Measurements from ENCODE around the gene LRRC47. TPM values are rescaled to one million over a fixed set of nuclear protein-coding genes. Genes with fewer than 3 reads are reported as not detected.
A peak's percentile ranks its signal among the peaks of the same experiment; 100 is the strongest.

The LRRC47 gene
- 10 to 100 TPM; 61.9 to 63.4 (median 62.5) TPM for polyA plus RNA-seq (ENCODE audit: insufficient read length in 3 of 3)

DNA sequence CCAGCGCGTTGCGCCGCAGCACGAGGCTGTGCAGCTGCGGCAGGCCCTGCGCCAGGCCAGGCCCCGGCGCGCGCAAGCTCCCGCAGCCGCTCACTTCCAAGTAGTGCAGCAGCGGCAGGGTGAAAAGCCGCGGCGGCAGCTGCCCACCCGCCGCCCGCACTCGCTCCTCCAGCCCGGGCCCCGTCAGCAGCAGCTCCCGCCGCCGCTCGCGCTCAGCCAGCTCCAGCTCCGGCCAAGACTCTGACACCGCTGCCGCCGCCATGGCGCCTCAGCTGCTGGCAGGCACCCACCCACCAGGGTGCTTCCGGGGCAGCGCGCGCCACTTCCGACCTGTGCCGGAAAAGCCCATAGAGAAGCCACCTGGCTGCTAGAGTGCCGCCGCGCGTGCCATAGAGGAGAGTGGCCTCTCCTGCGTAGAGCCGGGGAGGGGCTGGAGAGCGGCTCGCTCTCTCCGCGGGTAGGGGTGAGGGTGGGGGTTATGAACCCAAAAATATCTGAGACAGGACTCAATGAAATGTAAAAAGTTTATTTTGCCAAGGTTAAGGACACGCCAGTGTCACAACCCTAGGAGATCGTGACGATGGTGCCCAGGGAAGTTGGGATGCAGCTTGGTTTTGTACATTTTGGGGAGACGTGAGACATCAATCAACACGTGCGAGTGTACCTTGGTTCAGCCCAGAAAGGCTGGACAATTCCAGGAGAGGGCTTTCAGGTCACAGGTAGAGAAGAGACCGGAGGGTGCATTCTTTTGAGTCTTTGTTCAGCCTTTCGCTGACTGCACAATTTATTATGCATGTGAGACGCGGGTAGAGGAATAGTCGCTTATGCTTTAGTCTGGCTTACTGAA, at the start of gene LRRC47:
Gene LRRC47, minus strand, starts transcription at position 284 of the 847 bp plus-strand sequence. Its CDS starts 22 bp downstream, at position 262.
- DNase-seq (ENCODE audit: low read depth in 3 of 3, low spot score in 2 of 3): peak in 2 of 3 donors; percentile 73 to 84

DNA sequence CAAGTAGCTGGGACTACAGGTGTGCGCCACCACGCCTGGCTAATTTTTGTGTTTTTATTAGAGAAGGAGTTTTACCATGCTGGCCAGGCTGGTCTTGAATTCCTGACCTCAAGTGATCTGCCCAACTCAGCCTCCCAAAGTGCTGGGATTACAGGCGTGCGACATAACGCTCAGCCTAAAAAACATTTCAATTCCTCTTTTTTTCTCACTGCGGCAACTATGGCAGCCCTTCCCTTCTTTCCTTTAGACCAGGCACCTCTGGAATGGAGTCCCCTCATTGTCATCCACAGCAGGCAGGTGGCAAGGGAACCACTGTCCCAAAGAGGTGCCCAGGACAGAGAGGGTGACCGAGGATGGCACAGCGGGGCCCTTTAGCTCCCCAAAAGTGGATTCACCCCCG, 46.6 kb upstream of the LRRC47 start:
- DNase-seq (ENCODE audit: low read depth in 3 of 3, low spot score in 2 of 3): no peak

DNA sequence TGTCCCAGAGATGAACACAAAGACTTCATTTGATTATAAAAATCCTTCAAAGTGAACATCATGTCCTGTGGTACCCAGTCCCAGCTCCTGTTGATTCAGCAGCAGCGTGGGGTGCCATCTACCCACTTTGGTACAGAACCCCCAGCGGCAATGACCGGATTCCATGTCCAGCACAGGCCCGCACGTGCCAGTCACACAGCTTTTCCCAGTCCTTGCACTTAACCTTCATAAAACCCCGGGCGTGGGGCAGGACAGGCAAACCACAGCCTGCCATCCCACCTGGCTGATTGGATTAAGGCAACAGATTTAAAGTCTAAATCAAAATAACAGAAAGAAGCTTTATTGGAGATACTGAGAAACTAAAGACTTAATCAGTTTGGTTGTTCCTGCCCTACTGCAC, 45.2 kb upstream of the LRRC47 start:
- DNase-seq (ENCODE audit: low read depth in 3 of 3, low spot score in 2 of 3): no peak

DNA sequence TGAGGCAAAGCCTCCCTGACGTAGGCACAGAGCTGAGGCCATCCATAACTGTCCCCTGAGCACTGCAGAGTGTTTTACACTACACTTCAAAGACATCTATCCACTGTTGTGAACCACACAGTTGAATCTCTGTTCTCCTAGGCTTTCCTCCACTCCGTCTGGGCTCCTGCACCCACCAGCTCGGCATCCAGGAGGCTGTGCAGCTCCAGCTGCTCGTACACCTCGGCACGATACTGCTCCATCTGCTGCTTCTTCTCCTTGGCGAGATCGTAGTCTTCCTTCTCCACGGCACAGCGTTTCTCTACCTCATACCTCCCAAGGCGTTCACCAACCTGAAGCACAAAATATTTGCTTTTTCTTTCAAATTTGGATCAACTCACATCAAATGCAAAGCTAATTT, 42.5 kb upstream of the LRRC47 start:
- no peak for DNase-seq (ENCODE audit: low read depth in 3 of 3, low spot score in 2 of 3)

DNA sequence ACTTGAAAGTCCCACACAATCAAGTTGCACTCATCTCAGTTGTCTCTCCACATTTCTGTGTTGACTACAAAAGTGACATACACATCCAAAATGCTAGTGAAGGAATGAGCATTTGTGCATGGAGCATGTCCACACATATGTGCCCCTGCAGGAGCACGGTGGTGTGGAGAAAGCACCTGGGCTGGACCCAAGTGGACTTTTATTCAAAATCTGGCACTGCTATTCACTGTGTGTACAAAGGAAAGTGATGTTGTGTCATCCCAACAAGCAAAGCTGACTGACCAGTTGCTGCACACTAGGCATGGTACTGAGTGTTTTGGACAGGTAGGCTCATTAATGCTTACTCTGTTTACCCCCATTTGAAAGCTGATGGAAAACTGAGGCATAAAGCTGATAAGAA, 41.4 kb upstream of the LRRC47 start:
- DNase-seq (ENCODE audit: low read depth in 3 of 3, low spot score in 2 of 3): no peak

DNA sequence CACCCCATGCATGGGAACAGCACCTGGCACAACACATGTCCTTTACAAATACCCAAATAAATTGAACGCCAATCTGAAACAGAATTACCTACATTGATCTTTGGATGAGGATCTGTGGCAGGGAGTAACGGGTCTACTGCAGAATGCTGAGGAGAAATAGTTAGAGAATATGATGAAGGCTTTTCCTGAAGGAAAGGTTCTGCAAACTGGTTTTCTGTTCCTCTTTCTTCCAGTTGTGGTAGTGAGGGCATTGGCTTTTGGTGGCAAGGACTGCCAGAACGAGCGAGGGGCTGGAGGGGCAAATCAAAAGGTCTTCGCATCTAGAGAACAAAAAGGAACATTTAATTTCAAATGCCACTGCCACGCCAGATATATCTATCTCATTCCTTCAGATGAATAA, 40.9 kb upstream of the LRRC47 start:
- DNase-seq (ENCODE audit: low read depth in 3 of 3, low spot score in 2 of 3): no peak

DNA sequence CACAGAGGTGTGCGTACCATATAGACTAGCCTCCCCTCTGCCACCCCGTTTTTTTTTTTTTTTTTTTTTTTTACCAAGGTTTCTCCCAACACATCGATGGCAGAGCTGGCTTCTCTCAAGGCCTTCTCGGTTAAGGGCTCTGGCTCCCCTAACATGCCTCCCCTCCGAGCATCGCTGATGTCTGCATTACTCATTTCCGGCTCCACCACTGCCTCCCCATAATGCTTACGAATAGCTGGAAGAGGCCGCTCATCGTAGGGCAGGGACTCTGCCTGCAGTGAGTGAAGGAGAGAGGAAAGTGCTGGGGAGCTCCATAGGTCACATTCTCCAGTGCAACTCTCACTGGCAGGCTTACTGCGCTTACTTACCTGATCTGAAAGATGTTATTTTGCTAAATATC, 40.1 kb upstream of the LRRC47 start:
- DNase-seq (ENCODE audit: low read depth in 3 of 3, low spot score in 2 of 3): no peak

DNA sequence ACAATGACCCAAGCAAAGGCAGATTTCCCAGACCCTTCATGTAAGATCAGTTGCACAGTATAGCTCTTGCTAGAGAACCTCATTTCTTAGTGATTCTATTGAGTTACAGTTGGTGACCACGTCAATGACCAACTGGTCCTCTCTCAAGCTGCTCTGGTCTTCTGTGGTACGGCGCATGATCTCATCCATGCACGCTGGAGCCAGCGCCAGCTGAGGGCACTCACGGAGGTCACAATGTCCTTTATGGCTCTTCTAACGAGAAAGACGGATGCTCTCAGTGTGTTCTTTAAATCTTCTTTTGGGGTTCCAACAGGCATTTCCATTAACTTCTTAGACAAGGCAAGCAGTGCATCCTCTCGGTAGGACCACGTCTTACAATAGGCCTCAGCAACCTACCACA, 38.4 kb upstream of the LRRC47 start:
- DNase-seq (ENCODE audit: low read depth in 3 of 3, low spot score in 2 of 3): no peak

DNA sequence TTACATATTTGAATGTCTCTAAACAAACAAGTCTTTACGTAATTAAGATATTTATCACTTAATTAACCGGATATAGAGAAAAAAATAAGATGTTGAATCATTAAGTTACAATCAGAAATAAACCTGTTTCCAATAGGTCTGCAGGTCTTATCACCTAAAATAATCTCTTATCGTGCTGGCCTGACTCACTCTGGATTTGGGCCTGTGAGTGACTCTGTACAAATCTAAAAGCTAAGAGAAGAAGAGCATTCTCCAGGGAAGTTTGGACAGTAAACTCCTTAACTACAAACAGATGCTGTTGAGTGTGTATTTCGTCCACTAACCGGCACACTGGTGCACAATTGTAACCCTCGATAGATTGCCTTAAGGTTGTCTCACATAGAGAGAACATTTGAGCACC, 35.4 kb upstream of the LRRC47 start:
- DNase-seq (ENCODE audit: low read depth in 3 of 3, low spot score in 2 of 3): no peak

DNA sequence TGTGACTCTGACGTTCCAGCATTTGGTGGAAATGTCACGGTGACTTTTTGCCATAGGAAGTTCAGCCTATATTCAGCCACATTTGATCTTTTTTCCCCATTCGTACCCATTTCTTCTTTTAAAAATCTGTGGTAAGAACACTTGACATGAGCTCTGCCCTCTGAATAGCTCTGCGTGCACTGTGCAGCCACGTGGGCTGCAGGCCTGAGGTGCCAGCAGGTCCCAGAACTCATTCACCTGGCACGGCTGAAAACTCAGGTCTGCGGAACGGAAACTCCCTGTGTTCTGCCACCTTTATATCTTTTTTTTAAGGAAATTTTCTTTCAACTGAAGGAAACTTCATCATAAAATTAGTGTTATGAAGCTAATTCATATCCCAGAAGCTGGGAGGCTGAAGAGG, 32.1 kb upstream of the LRRC47 start:
- DNase-seq (ENCODE audit: low read depth in 3 of 3, low spot score in 2 of 3): no peak

DNA sequence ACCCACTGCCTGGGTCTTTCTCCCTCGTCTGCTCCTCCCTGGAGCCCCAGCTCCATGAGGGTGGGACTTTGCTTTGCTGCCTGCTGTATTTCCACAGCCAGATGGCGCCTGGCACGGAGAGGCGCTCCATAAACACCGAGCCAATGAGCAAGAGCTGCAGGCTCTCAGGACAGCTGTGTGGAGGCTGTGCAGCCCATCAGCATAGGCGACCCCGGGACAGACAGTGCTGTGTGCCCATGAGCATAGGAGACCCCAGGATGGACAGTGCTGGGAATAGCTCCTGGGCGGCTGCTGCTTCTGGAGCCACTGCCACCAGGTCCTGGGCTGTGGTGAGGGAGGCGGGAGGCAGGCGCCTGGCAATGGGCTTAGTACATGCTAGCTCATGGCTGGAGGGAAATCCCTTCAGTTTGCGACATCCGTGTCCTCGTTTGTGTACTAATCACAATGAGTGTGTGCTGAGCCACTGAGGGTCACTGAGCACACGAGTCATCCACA, 31.6 kb upstream of the LRRC47 start:
- no peak for DNase-seq (ENCODE audit: low read depth in 3 of 3, low spot score in 2 of 3)

DNA sequence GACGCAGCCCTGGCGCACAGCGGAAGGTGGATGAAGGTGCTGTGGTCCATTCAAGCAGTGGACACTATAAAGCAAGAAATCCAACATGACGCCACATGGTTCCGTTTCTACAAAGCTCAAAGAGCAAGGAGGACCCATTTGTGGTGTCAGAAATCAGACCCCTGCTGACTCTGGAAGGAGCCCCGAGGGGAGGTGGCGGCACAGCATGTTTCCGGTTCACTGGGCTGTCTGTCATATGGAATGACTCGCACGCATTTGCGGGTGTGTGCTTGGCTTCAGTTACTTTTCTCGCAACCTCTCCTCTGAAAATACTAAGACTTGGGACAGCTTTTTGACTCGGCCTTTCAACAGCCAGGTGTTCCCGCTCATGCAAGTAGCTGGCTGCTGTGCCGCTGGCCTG, 29.1 kb upstream of the LRRC47 start:
- DNase-seq (ENCODE audit: low read depth in 3 of 3, low spot score in 2 of 3): no peak

DNA sequence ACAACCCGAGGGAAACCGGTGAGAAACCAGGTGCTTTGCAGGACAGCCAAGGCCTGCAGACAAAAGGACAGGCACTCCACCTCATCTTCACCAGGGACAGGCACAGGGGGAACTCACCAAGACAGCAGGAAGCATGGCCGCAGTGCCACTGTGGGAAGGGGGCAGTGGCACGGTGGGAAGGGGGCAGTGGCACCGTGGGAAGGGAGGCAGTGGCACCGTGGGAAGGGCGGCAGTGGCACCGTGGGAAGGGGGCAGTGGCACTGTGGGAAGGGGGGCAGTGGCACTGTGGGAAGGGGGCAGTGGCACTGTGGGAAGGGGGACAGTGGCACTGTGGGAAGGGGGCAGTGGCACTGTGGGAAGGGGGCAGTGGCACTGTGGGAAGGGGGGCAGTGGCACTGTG, 28.4 kb upstream of the LRRC47 start:
- no peak for DNase-seq (ENCODE audit: low read depth in 3 of 3, low spot score in 2 of 3)

DNA sequence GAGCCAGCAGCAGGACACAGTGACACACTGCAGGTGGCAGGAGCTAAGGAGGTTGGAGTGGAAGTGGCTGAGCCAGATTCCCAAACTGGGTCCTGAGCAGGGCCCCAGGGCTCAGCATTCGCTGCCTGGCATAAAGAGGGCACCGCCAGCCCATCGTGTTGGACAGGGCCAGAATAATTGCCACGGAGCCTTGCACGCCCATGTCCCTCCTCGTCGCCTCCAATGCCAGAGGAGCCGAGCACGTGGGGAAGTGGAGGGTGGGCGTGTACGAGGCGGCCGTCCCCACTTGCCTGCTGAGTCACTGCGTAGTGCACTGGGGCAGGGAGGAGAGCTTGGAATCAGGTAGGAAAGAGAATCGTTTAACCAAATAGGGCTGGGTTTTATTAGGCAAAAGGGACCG, 26.1 kb upstream of the LRRC47 start:
- DNase-seq (ENCODE audit: low read depth in 3 of 3, low spot score in 2 of 3): no peak

DNA sequence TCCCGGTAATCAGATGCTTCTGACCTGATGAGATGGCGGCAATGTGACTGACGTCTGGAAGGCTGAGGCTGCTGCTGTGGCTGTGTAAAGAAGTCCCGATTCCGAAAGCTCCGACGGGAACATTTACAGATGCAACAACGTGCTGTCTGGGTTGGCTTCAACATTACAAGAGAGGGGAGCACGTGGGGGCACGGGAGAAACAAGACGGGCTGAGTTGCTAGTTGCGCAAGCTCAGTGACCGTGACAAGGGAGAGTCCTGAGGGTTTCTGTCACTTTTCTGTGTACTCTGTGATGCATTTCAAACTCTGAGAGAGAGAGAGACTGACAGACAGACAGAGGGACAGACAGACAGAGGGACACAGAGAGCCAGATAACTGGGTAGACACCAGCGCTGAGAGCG, 25.6 kb upstream of the LRRC47 start:
- DNase-seq (ENCODE audit: low read depth in 3 of 3, low spot score in 2 of 3): no peak

DNA sequence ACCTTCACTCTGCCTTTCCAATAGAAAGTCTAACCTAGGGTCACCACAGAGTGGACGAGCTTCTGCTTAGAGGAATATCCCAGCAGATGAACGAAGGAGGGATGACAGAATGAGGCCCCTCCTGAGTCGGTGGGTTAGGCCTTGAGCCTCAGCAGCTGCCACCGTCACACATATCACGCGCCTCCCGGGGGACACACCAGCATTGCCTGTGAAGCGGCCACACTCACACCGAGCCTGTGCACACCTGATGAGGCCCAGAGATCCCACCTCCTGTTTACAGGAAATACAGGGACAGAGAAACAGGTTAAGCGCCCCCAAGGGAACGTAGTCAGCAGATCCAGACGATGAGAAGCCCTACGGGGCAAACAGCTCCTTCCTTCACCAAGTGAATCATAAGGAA, 25.1 kb upstream of the LRRC47 start:
- no peak for DNase-seq (ENCODE audit: low read depth in 3 of 3, low spot score in 2 of 3)

DNA sequence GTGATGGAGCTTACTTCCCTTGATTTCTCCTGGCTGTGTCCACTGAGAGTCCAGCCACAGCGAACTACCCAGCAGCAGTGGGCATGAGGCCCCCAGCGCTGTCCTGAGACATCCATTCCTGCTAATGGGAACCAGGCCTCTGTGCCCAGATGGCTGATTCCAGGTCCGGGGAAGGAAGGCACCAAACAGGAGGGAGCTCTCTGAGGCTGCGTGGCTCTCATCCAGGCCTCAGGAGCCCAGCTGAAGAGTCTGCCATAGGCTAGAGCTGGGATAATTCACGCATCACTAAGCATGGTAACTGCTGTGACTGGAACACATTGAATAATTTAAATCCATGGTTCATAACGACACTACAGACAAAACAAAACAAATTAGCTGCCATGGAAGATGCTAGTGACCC, 24.7 kb upstream of the LRRC47 start:
- DNase-seq (ENCODE audit: low read depth in 3 of 3, low spot score in 2 of 3): no peak

DNA sequence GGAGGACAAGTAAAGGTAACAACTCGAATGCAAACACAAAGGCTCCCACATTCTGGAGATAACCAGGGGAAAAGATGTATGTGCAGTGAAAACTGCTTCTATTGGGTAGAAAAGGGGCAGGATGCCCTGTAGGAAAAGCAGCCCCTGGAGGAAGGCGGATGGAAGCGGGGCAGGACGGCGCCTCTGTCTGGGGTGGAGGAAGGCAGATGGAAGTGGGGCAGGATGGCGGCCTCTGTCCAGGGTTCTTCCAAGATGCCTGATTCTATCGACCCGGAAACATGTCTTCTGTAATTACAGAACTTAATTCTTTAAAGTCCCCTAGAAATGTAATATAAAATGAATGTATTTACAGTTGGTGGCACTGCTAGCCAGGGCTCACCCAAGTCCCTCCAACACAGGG, 24.0 kb upstream of the LRRC47 start:
- DNase-seq (ENCODE audit: low read depth in 3 of 3, low spot score in 2 of 3): no peak

DNA sequence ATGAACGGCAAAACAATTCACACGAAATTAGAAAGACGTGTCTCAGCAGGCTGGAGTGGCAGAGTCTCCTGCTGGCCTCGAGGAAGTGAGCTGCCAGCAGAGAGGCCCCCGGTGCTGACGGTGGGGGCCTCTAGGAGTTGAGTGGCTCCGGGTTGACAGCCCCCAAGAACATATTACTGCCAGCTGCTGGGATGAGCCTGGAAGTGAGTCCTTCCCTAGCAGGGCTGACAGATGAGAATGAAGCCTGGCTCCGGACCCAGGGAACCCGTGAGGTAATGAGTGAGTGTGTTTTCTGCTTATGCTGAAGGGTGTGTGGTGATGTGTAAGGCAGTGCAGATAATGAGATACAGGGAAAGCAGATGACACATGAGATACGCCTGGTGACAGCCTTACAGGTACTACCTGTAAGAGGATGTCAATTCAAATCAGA, 23.5 kb upstream of the LRRC47 start:
- no peak for DNase-seq (ENCODE audit: low read depth in 3 of 3, low spot score in 2 of 3)

DNA sequence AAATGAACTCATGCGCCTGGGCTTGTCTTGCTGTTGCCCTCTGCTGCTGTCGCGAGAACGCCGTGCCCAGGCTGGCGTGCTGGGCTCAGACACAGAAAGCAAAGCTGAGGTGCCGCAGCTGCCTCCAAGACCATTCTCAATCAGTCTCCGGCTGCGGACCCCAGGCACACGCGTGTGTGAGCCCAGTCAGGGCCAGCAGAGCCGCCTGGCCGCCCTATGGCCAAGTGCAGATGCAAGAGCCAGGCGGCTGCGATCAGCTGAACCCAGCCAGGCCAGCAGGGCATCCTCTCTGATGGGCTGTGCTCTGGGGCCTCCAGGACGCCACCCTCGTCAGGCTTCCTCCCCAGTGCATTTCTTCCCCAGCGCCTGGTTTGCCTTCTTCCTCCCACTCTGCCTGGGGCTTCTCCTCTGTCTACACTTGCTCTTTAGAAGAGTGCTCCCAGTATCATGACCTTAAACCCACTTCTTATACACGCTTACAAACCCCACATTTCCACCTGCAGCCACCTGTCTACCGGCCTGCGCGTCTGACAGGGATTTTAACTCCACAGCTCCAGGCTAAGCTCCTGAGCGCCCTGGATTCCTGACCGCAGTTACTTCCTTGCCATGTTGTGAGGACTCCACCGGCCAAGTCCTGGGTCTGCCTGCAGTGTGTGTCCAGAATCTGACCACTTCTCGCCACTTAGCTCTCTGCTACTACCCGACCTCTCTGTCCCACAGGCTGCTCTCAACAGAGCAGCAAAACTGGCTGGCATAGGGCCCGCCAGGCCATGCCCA, 21.7 kb upstream of the LRRC47 start:
- DNase-seq (ENCODE audit: low read depth in 3 of 3, low spot score in 2 of 3): no peak

DNA sequence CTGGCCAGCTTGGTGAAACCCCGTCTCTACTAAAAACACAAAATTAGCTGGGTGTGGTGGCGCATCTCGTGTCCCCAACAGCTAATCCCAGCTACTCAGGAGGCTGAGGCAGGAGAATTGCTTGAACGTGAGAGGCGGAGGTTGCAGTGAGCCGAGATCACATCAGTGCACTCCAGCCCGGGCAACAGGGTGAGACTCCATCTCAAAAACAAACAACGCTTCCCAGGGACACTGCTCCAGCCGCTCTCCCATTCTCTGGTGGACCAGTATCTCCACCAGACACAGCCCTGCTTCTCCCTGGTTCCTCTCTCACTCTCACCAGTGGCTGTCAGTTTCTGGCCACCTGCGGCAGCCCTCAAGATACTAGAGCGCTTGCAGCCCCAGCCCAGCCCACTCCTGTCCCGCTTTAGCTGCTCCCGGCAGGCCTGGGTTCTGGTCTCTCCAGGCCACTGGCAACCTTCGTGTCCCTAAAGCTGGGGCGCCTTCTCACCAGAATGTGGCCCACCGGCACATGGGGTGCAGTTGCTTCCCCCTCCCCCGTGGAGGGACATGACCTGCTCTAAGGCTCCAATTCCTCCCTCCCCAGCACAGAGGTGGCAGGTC, 20.9 kb upstream of the LRRC47 start:
- no peak for DNase-seq (ENCODE audit: low read depth in 3 of 3, low spot score in 2 of 3)
